Liver (tissue), 9 donors: ENCODE results near the gene FADS3. TPM values are rescaled to one million over a fixed set of nuclear protein-coding genes. Genes with fewer than 3 reads are reported as not detected.

ENCODE experiments used
- DNase-seq: peaks from one replicate; pipeline ENCODE4 v3.0.0-alpha.2; 2017; ENCODE audit warnings: low spot score
- H3K27ac ChIP-seq, 2 donors: one replicate each; pipeline ENCODE4 v1.7.0; 2013; ENCODE audit warnings: inconsistent platforms in 2 of 2, low read length in 2 of 2, control low read depth in 1 of 2, low read depth in 1 of 2, mild to moderate bottlenecking in 1 of 2
- H3K27me3 ChIP-seq, 4 donors: one replicate each; pipeline versions ENCODE4 v1.6.1 to v1.7.0; 2013; ENCODE audit warnings: low read length in 3 of 4, inconsistent platforms in 1 of 4, mild to moderate bottlenecking in 1 of 4, moderate library complexity in 1 of 4; ENCODE audit not compliant: control insufficient read depth in 4 of 4, insufficient read depth in 4 of 4
- H3K36me3 ChIP-seq, 4 donors: one replicate each; pipeline versions ENCODE4 v1.6.1 to v1.7.0; 2013; ENCODE audit warnings: low read length in 3 of 4, mild to moderate bottlenecking in 3 of 4, low read depth in 1 of 4, moderate library complexity in 1 of 4; ENCODE audit not compliant: control insufficient read depth in 4 of 4, insufficient read depth in 3 of 4
- H3K4me1 ChIP-seq, 4 donors: one replicate each; pipeline versions ENCODE4 v1.6.1 to v1.7.0; 2013; ENCODE audit warnings: low read length in 3 of 4, mild to moderate bottlenecking in 3 of 4, moderate library complexity in 1 of 4; ENCODE audit not compliant: control insufficient read depth in 4 of 4, insufficient read depth in 4 of 4
- H3K4me3 ChIP-seq, 3 donors: one replicate each; pipeline versions ENCODE4 v1.6.1 to v1.7.0; 2013; ENCODE audit warnings: low read length in 3 of 3, control low read depth in 1 of 3, low read depth in 1 of 3, mild to moderate bottlenecking in 1 of 3
- H3K9ac ChIP-seq, 2 donors: one replicate each; pipeline ENCODE4 v1.7.0; 2013; ENCODE audit warnings: low read length in 2 of 2, mild to moderate bottlenecking in 2 of 2, moderate library complexity in 2 of 2, control low read depth in 1 of 2, low read depth in 1 of 2
- H3K9me3 ChIP-seq, 4 donors: one replicate each; pipeline versions ENCODE4 v1.6.1 to v1.7.0; 2013; ENCODE audit warnings: low read length in 3 of 4; ENCODE audit not compliant: control insufficient read depth in 4 of 4
- ATF3 ChIP-seq: IDR thresholded peaks from 2 replicates; pipeline ENCODE4 v1.6.1; 2016; ENCODE audit warnings: antibody characterized with exemption
- CTCF ChIP-seq: fragments of 150-350 bp; IDR thresholded peaks from 2 replicates; pipeline ENCODE4 v1.5.1; 2017; ENCODE audit warnings: improper control_type of control experiment, low read depth, low read length; ENCODE audit not compliant: missing input control
- EGR1 ChIP-seq, 2 donors: IDR thresholded peaks; 2 replicates each; pipeline ENCODE4 v1.6.1; 2016 to 2018; ENCODE audit warnings: antibody characterized with exemption in 2 of 2, low read depth in 2 of 2
- FOXA1 ChIP-seq: IDR thresholded peaks from 2 replicates; pipeline ENCODE4 v1.6.1; 2016; ENCODE audit warnings: antibody characterized with exemption
- FOXA2 ChIP-seq: IDR thresholded peaks from 2 replicates; pipeline ENCODE4 v1.6.1; 2016; ENCODE audit warnings: antibody characterized with exemption
- GABPA ChIP-seq, 2 donors: IDR thresholded peaks in 1 of 2; conservative IDR thresholded peaks in 1 of 2; 2 replicates each; pipeline ENCODE4 v1.6.1; 2016; ENCODE audit warnings: antibody characterized with exemption in 2 of 2, mild to moderate bottlenecking in 1 of 2, moderate library complexity in 1 of 2
- HNF4A ChIP-seq, 2 donors: conservative IDR thresholded peaks; 2 replicates each; pipeline ENCODE4 v1.6.1; 2016; ENCODE audit warnings: antibody characterized with exemption in 2 of 2, mild to moderate bottlenecking in 2 of 2
- HNF4G ChIP-seq: IDR thresholded peaks from 2 replicates; pipeline ENCODE4 v1.6.1; 2016; ENCODE audit warnings: antibody characterized with exemption
- JUND ChIP-seq, 2 donors: IDR thresholded peaks; 2 replicates each; pipeline ENCODE4 v1.6.1; 2016; ENCODE audit warnings: antibody characterized with exemption in 2 of 2
- NR2F2 ChIP-seq: IDR thresholded peaks from 2 replicates; pipeline ENCODE4 v1.6.1; 2016; ENCODE audit warnings: antibody characterized with exemption
- RAD21 ChIP-seq, 2 donors: IDR thresholded peaks; 2 replicates each; pipeline ENCODE4 v1.6.1; 2016; ENCODE audit warnings: antibody characterized with exemption in 2 of 2, mild to moderate bottlenecking in 2 of 2
- RXRA ChIP-seq, 2 donors: IDR thresholded peaks; 2 replicates each; pipeline ENCODE4 v1.6.1; 2017 to 2018; ENCODE audit warnings: antibody characterized with exemption in 2 of 2, mild to moderate bottlenecking in 1 of 2
- SP1 ChIP-seq: IDR thresholded peaks from 2 replicates; pipeline ENCODE4 v1.6.1; 2018; ENCODE audit warnings: antibody characterized with exemption, mild to moderate bottlenecking
- YY1 ChIP-seq: IDR thresholded peaks from 2 replicates; pipeline ENCODE4 v1.6.1; 2016; ENCODE audit warnings: antibody characterized with exemption, mild to moderate bottlenecking
- ZBTB33 ChIP-seq: IDR thresholded peaks from 2 replicates; pipeline ENCODE4 v1.6.1; 2016; ENCODE audit warnings: antibody characterized with exemption
- WGBS: extraction: QIAGEN DNeasy Blood & Tissue Kit; methylation state at CpG from one replicate; pipeline ENCODE4 v1.1.7; 2013; 5-methylcytosine and 5-hydroxymethylcytosine counted together
- polyA plus RNA-seq, 2 donors: library from polyadenylated mRNA; stranded (reverse) in 1 of 2; unstranded in 1 of 2; fragments of 200-250 nt in 1 of 2; fragments of >200 nt in 1 of 2; fragmentation: Nextera tagmentation in 1 of 2; extraction: Ambion mirVana in 1 of 2; gene quantifications; one replicate each; pipeline versions ENCODE4 v1.2.1 to v1.2.3, GENCODE V29; 2013 to 2015
- total RNA-seq, 2 donors: library from RNA; depleted of rRNA; stranded (reverse); fragments of >200 nt; gene quantifications; one replicate each; pipeline ENCODE4 v1.2.3, GENCODE V29; 2014
- TF ChIP-seq, protein P1 (sequence below): IDR thresholded peaks from 2 replicates; pipeline ENCODE4 v1.6.1; 2016; ENCODE audit warnings: antibody characterized with exemption
- TF ChIP-seq, protein P2 (sequence below): IDR thresholded peaks from 2 replicates; pipeline ENCODE4 v1.6.1; 2016; ENCODE audit warnings: antibody characterized with exemption, mild to moderate bottlenecking
- donor health status: healthy.
- donor health status: healthy.
- donor health status: healthy.
- donor health status: healthy.
- donor health status: healthy.

Gene FADS3
- total and polyA plus RNA-seq, 4 donors = 8.3 to 13.6 (median 10.3) TPM

GRCh38 chr11:61908730-61909316 is 17.5 kb upstream of the FADS3 start:
- Histone ChIP-seq H3K9ac (no peak overlapping the region), H3K4me1 (peaks cover 0 to 12% (median 0%) of the 10 kb centered on the region in 4 donors), H3K36me3 (no peaks in the 10 kb centered on the region), H3K4me3 (no peak overlapping the region), H3K27ac (no peak overlapping the region), H3K27me3 (no peaks in the 10 kb centered on the region), H3K9me3 (no peaks in the 10 kb centered on the region)
- DNase-seq = no peak
- TF ChIP-seq JUND (IDR thresholded peaks at IDR 0.05) (no peak), SP1 (no peak), EGR1 (IDR thresholded peaks at IDR 0.05; ENCODE audit: low read depth in 2 of 2) (no peak), RAD21 (IDR thresholded peaks at IDR 0.05) (no peak), FOXA1 (no peak), RXRA (IDR thresholded peaks at IDR 0.05) (no peak), CTCF (no peak), HNF4A (conservative IDR thresholded peaks at IDR 0.05) (no peak), YY1 (no peak), HNF4G (no peak), ATF3 (no peak)
- TF ChIP-seq, protein P1, sequence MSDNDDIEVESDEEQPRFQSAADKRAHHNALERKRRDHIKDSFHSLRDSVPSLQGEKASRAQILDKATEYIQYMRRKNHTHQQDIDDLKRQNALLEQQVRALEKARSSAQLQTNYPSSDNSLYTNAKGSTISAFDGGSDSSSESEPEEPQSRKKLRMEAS = no peak
- WGBS = 57% methylated on average over 10 of the region's 10 CpGs

DNA sequence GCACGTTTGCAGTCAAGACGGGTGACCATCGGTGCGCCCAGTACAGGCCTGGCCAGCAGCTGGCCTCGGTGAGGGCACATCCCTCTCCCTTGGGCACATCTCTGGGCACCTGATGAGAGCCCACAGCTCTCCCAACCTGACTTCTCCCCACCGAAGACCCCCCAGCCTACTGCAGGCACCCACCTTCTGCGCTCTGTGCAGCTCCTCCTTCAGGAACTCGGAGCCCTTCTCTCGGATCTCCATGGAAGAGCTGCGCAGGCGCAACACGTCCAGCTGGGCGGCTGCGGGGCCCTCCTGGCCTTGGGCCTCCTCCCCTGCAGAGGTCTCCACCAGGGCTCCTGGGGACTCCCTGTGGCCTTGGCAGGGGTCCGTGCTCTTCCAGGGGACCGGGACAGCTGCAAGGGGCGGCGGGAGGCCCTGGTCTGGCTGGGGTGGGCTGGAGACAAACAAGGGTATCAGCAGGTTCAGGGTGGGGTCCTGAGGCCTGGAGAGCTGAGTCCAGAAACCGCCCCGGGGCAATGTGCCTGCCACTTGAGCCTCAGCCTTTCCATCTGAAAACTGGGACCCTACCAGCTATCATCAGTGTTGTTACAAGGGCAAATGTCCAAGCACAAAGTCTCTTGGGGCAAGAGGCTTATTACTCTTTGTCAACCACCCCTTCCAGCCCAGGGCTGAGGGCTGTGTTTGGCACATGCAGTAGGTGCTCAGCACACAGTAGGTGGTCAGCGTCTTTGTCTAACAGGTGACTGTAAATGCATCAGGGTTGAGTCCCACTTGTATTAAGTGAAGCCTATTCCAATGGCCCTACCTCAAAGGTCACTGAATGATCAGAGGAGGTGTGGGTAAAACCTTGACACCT is 16.8 kb upstream of the FADS3 start:
- TF ChIP-seq EGR1 (IDR thresholded peaks at IDR 0.05; ENCODE audit: low read depth in 2 of 2) = no peak
- no peak for TF ChIP-seq YY1
- TF ChIP-seq NR2F2 = no peak
- no peak for TF ChIP-seq FOXA1
- no peak for TF ChIP-seq CTCF
- TF ChIP-seq HNF4G = no peak
- TF ChIP-seq JUND (IDR thresholded peaks at IDR 0.05) = no peak
- no peak for TF ChIP-seq RAD21 (IDR thresholded peaks at IDR 0.05)
- no peak for TF ChIP-seq GABPA (IDR thresholded peaks at IDR 0.05 in 1 of 2, conservative IDR thresholded peaks at IDR 0.05 in 1 of 2)
- TF ChIP-seq ZBTB33 = no peak
- no peak for TF ChIP-seq FOXA2
- TF ChIP-seq, protein P2, sequence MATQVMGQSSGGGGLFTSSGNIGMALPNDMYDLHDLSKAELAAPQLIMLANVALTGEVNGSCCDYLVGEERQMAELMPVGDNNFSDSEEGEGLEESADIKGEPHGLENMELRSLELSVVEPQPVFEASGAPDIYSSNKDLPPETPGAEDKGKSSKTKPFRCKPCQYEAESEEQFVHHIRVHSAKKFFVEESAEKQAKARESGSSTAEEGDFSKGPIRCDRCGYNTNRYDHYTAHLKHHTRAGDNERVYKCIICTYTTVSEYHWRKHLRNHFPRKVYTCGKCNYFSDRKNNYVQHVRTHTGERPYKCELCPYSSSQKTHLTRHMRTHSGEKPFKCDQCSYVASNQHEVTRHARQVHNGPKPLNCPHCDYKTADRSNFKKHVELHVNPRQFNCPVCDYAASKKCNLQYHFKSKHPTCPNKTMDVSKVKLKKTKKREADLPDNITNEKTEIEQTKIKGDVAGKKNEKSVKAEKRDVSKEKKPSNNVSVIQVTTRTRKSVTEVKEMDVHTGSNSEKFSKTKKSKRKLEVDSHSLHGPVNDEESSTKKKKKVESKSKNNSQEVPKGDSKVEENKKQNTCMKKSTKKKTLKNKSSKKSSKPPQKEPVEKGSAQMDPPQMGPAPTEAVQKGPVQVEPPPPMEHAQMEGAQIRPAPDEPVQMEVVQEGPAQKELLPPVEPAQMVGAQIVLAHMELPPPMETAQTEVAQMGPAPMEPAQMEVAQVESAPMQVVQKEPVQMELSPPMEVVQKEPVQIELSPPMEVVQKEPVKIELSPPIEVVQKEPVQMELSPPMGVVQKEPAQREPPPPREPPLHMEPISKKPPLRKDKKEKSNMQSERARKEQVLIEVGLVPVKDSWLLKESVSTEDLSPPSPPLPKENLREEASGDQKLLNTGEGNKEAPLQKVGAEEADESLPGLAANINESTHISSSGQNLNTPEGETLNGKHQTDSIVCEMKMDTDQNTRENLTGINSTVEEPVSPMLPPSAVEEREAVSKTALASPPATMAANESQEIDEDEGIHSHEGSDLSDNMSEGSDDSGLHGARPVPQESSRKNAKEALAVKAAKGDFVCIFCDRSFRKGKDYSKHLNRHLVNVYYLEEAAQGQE = no peak
- TF ChIP-seq RXRA (IDR thresholded peaks at IDR 0.05) = no peak
- TF ChIP-seq SP1 = no peak
- Histone ChIP-seq H3K27ac (no peak overlapping the region), H3K9me3 (no peaks in the 10 kb centered on the region), H3K4me1 (peaks cover 0 to 12% (median 0%) of the 10 kb centered on the region in 4 donors), H3K4me3 (no peak overlapping the region), H3K27me3 (no peaks in the 10 kb centered on the region), H3K9ac (no peak overlapping the region), H3K36me3 (no peaks in the 10 kb centered on the region)
- no peak for DNase-seq
- 90% methylated on average over 21 of the region's 21 CpGs for WGBS
